ENCODE measurements around the gene CTIF. TPM values are rescaled to one million over a fixed set of nuclear protein-coding genes. Genes with fewer than 3 reads are reported as not detected.

The CTIF gene
- total and polyA plus RNA-seq, 2 experiments from 2014 or later, result 8.6 to 14.4 TPM

- TF ChIP-seq ETS1 (IDR thresholded peaks at IDR 0.05) (no peak), NANOG (IDR thresholded peaks at IDR 0.05; ENCODE audit: borderline replicate concordance) (no peak), ZNF114 (CRISPR knock-in tag; IDR thresholded peaks at IDR 0.05) (no peak), ZNF331 (CRISPR knock-in tag; IDR thresholded peaks at IDR 0.05; ENCODE audit: low read depth) (no peak), STAT1 (IDR thresholded peaks at IDR 0.05; ENCODE audit: unreplicated experiment) (no peak), EZH2 (IDR thresholded peaks at IDR 0.05; ENCODE audit: low read depth, unreplicated experiment) (no peak), EZH2phosphoT487 (IDR thresholded peaks at IDR 0.05; ENCODE audit: unreplicated experiment) (no peak), CTCF (conservative IDR thresholded peaks at IDR 0.05; ENCODE audit: low read depth in 2 of 2) (no peak), JUNB (IDR thresholded peaks at IDR 0.05; ENCODE audit: unreplicated experiment) (no peak), REST (IDR thresholded peaks at IDR 0.05; ENCODE audit: unreplicated experiment) (no peak)
- H3K9me3 Mint-ChIP-seq, result peaks cover 15% of the 10 kb centered on the region; the same call in 2 of the 3 replicates
- DNase-seq (ENCODE audit: low spot score), result no peak
- no peak overlapping the region for H3K27ac Mint-ChIP-seq
- H3K27me3 Mint-ChIP-seq (ENCODE audit: insufficient read depth, low read depth, poor library complexity), result peaks cover 2% of the 10 kb centered on the region
- no peak overlapping the region for H3K4me2 ChIP-seq
- H3K9me2 ChIP-seq (ENCODE audit: insufficient read depth), result no peaks in the 10 kb centered on the region
- no peak overlapping the region for H3K27ac ChIP-seq (ENCODE audit: low read depth)
- H3K4me1 Mint-ChIP-seq, result no peaks in the 10 kb centered on the region; the same call in 1 of the 3 replicates
- no peak for ATAC-seq
- H2AFZ ChIP-seq, result no peak overlapping the region
- peaks cover 6% of the 10 kb centered on the region; the same call in 1 of the 3 replicates for H3K36me3 Mint-ChIP-seq (ENCODE audit: low read depth)
- H3K4me1 ChIP-seq (ENCODE audit: insufficient read depth), result no peaks in the 10 kb centered on the region
- no peak overlapping the region for H3K4me3 ChIP-seq
- H3K4me3 Mint-ChIP-seq, result no peak overlapping the region
- no peaks in the 10 kb centered on the region for H3K79me2 ChIP-seq (replicated peaks; ENCODE audit: insufficient read depth)
- H3K27me3 ChIP-seq (ENCODE audit: insufficient read depth), result no peaks in the 10 kb centered on the region
- H4K20me1 ChIP-seq (replicated peaks; ENCODE audit: insufficient read depth), result no peaks in the 10 kb centered on the region
- no peaks in the 10 kb centered on the region for H3F3A ChIP-seq (replicated peaks; ENCODE audit: low read depth)
- no peaks in the 10 kb centered on the region for H3K36me3 ChIP-seq (ENCODE audit: insufficient read depth)
Measured at GRCh38 chr18:48902023-48902855, 363.4 kb downstream of the CTIF start.
